GM18909 (cell line): ENCODE data around the gene DGKH.
"Not testable (repeated sequence)": the region's sequence is repeated elsewhere in the genome, so short reads cannot be mapped to it uniquely, and the experiment has no call there.

Experiments
- ATAC-seq: cut with Tn5 transposase; IDR thresholded peaks from one replicate; pipeline ENCODE4 v1.9.1; 2021; ENCODE audit warnings: mild to moderate bottlenecking; ENCODE audit not compliant: unreplicated experiment, poor library complexity

DGKH gene

DNA sequence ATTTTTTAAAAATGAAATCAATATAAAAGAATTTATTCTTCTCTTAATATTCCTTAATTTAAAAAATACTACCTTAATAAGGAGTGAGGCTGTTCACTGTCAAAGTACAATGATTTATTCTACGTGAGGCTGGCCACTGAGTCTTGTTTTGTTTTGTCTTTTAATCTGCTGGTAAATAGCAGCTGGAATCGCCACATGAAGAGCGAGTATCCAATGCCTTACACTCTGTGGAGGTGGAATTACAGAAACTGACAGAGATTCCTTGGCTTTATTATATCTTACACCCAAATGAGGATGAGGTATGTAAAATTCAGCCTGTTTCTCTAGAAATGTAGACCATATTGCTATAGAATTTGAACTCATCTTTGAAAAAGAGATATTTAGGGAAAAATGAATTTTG, 170.6 kb downstream of the DGKH start:
- no peak for ATAC-seq

DNA sequence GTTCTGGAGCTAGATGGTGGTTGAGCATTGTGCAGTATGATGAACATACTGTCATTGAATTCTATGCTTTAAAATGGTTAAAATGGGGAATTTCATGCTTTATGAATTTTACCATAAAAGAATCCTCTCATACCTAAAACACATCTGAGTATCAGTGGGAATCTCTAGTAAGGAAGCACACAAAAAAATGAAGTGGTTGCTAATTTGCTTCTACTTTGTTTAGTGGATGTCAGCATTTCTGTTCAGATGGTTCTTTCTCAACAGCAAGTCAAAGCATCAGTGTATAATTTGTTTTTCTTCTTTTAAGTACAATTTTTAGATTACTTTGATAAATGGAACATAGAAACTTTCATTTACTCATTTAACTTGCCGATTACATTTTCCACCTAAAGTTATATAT, 171.4 kb downstream of the DGKH start:
- ATAC-seq, result no peak

DNA sequence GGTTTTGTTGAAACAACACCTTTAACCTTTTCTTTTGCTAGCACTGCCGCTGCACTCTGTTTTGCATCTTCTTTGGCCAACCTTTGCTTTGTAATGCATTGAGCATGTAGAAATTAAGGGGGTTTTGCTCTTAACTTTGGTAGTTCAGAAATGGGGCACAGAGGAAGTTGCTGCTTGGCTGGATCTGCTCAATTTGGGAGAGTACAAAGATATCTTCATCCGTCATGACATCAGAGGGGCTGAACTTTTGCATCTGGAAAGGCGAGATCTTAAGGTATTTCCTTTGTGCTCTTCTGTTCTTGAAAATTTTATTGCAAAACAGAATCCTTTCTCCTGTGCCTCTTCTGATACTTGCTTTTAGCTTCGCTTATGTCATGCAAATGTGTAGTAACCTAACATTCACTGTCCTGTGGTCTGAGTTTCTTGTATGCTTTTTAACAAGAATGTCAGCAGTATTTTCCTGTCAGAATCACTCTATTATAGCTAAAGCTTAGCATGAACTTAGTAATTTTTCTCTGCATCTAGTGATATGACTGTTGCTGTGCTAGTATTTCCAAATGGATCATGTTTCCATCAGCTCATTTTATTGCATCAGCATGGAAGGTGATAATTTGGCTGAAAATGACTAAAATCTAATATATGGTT, 172.8 kb downstream of the DGKH start:
- ATAC-seq, result no peak

DNA sequence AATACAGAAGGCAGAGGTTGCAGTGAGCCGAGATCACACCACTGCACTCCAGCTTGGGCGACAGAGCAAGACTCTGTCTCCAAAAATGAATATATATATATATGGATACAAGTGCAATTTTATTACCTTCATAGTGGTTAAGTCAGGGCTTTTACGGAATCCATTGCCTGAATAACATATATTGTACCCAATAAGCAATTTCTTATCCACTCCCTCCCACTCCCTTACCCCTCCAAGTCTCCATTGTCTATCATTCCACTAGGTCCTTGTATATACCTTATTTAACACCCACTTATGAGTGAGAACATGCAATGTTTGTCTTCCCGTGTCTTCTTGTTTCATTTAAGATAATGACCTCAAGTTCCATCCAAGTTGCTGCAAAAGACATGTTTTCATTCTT, 175.2 kb downstream of the DGKH start:
- ATAC-seq, result no peak

DNA sequence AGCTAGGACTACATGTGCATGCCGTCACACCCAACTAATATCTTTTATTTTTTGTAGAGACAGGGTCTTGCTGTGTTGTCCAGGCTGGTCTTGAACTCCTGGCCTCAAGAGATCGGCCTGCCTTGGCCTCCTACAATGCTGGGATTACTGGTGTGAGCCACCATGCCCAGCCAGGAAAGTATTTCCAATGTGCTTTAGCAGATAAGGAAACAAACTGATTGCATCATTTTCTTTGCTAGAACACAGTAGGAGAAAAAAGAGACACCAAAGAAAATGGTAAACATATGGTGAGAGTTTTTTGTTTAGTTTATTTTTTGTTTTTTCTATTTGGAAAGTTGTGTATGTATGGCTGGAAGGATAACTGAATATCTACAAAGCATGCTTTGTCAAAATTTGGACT, 176.6 kb downstream of the DGKH start:
- ATAC-seq, result no peak

DNA sequence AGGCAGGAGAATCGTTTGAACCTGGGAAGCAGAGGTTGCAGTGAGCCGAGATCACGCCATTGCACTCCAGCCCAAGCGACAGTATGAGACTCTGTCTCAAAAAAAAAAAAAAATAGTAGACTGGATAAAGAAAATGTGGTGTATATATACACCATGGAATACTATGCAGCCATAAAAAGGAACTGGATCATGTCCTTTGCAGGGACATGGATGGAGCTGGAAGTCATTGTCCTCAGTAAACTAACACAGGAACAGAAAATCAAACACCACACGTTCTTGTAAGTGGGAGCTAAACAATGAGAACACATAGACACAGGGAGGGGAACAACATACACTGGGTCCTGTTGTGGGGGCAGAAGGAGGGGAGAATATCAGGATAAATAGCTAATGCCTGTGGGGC, 178.3 kb downstream of the DGKH start:
- not testable (repeated sequence) for ATAC-seq

DNA sequence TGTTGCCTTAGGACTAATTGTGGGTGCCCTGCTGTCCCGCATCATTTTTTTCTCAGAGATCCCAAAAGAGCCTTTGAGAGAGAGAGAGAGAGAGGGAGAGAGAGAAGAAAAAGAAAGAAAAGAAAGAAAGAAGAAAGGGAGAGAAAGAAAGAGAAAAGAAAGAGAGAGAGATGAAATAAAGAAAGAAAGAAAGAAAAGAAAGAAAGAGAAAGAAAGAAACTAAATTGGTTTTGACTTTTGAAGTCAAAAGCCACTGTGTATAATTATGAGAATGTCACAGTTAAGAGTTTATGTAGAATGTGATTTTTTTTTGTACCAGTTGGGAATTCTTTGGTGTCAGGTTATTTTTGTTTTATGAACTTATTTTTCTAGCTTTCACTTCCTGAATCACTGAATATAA, 180.1 kb downstream of the DGKH start:
- no peak for ATAC-seq

DNA sequence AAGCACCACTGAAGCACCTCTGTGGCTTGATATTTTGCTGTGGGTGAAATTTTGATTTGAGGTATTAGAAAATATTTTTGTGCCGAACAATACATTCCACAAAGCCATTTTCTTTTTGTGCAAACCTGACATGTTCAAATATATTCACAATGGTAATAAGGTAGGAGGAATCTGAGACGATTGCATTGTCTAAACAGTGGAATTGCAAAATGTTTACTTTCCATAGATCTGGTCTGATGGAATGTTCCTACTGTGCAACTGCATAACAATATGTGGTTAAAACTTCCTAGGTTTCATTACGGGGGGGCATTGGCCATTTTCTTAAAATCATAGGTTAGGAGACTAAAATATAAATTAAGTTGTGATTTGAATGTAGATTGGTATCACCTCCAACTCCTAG, 180.8 kb downstream of the DGKH start:
- ATAC-seq, result no peak

DNA sequence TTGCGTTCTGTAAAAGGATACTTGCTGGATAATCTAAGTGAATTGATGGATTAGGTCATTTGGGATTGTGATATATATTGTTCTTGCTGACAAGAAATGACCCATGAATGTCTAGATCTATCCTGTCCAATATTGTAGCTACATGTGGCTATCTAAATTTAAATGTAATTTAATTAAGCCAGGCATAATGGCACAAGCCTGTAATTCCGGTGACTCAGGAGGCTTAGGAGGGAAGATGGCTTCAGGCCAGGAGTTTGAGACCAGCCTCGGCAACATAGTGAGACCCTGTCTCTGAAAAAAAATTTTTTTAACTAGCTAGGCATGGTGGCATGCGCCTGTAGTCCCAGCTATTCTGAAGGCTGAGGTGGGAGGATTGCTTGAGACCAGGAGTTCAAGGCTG, 184.2 kb downstream of the DGKH start:
- ATAC-seq, result no peak

DNA sequence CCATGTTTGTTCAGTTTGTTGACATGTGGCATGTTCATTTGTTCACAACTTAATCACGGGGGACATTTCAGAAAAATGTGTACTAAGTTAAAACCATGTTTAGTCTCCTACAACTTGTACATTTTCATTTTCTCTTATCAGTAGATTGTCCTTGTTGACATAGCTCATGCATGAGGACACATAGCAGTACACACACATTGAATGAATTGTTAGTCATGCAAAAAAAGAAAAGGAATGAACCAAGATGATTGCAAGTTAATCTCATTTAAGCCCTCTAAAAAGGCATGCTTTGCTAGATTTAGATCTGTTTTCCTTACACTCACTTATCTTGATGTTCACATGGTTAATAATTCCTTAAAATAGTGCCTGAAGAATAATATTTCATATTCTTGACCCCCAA, 185.3 kb downstream of the DGKH start:
- ATAC-seq, result no peak

DNA sequence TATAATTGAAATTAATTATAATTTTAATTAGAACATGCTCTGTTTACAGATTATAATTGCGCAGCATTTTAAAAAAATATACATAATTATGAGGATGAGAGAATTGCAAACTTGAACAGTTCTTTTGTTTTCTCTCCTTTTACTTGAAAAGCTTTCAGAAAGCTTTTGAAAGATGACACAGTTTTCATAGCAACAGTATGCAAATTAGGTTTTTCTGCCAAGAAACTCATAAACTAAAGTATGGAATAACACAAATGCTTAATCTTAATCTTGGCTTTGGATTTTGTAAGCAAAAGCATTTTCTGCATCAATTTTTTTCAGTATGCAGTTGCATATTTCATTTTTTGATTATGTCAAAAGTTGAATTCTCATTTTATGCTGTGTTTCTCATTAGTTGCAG, 190.7 kb downstream of the DGKH start:
- ATAC-seq, result no peak

DNA sequence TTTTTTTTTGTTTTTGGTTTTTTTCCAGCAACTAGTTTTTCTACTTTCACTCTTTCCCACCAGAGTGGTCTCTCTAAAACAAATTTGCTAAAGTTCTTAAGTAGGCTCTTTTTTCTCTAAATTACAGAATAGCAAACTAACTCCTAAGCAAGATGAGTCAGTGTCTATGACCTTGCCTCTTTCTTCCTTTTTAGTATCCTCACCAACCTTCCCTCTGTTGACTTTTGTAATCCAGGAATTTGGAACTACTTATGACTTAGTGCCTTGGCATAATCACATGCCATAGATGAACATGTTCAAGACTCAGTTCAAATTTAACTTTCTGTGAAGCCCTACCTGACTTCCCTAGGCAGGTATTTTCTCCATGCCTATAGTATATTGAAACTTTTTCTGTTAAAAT, 191.2 kb downstream of the DGKH start:
- ATAC-seq, result no peak

DNA sequence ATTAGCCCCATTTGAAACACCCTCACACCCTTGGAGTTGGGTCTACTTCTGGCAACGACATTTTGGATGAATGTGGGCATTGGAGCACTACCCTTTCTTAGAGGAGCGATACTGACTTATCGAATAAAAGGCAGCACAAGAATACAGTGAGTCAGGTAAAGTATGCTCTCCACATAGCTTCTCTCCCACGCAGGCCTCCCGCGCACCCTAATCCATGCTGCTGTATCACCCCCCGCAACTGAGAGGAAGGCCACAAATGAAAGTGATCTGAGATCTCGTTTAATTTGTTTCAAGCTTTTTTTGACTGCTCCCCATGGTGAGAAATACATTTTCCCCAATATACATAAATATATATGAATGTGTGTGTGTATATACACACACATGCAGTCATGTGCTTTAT, 198.1 kb downstream of the DGKH start:
- ATAC-seq, result no peak

DNA sequence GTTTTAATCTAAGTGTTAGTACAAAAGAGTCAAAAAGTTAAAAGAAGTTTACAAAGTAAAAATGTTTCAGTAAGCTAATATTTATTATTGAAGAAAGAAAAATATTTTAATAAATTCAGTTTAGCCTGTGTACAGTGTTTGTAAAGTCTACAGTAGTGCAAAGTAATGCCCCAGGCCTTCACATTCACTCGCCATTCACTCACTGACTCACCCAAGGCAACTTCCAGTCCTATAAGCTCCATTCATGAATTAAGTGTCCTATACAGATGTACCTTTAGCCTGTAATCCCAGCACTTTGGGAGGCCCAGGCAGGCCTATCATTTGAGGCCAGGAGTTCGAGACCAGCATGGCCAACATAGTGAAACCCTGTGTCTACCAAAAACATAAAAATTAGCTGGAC, 199.4 kb downstream of the DGKH start:
- no peak for ATAC-seq

DNA sequence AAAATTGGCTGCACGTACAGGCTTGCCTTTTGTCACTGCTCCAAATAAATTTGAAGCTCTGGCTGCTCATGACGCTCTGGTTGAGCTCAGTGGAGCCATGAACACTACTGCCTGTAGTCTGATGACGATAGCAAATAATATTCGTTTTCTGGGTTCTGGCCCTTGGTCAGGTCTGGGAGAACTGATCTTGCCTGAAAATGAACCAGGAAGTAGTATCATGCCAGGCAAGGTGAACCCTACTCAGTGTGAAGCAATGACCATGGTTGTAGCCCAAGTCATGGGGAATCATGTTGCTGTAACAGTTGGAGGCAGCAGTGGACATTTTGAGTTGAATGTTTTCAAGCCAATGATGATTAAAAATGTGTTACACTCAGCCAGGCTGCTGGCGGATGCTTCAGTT, 207.4 kb downstream of the DGKH start:
- no peak for ATAC-seq

DNA sequence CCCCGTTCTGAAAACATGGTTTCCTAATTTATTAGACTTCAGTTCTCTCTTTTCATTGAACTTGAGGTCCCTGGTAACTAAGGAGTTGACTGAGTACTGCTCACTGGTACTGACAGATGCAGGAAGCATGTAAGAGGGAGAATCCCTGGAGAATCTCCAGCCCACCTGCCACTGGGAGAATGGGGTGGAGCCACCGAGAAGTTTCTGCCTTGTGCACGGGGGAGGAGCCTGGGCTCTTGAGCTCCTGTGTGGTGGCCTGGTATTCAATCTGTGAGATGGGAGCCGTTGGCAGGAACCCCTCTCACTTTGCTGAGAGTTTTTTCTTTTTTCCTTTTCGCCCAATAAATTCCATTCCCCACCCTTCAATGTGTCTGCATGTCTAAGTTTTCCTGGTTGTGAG, 210.3 kb downstream of the DGKH start:
- ATAC-seq, result no peak

DNA sequence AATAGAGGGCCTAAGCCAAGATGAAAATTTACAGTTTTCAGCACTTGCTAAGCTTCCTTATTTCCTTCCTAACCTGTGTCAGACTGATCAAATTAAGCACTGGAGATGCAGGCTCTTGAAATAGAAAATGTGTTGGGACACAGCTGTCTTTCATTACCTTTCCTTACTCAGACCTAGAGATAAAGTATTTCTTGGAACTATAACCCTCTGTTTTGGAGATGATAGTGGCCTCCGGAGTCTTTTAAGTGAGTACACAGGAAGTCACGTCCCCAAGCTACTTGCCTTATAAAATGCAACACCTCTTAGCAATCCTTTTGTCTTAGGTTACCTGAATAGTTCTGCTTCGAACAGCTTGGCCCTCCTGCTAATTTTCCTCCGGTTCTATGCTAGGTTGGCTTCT, 211.1 kb downstream of the DGKH start:
- ATAC-seq, result no peak

DNA sequence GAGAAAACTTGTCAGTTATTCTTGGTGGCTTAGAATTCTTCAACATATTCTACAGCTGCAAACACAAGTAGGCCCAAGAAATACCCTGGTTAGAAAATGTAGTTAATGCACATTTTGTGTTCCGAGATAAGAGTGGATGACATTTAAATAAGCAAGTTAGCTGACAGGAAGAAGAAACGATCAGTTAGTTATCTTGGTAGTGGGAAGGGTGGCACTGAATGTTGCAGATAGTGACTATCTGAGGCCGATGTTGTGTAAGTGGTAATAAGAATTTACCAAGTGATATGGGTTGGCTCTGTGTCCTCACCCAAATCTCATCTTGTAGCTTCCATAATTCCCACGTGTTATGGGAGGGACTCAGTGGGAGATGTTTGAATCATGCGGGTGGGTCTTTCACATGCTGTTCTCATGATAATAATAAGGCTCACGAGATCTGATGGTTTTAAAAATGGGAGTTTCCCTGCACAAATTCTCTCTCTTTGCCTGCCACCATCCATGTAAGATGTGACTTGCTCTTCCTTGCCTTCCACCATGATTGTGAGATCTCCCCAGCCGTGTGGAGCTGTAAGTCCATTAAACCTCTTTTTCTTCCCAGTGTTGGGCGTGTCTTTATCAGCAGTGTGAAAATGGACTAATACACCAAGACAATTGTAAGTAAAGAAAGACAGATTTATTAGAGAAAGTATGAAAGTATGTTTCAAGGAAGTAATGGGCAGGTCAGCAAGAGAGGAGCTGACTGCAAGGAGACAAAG, 212.6 kb downstream of the DGKH start:
- ATAC-seq, result no peak

DNA sequence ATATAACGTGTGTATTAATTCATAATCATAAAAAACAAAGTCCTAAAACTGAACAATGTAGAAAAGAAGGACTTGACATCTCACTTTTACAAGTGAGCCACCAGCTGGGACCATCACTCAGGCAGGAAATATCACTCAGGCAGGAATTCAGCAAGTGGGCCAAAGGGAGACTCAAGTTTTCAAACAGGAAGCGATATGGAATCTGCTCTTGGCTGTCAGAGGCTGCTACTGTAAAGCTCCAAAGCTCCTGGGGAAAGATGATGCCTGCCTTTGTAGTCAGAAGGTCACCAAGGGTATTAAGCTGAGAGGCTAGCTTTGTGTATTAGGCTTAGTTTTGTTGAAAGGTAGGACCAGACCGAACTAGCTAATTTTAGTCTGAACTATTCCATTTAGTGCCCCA, 218.0 kb downstream of the DGKH start:
- no peak for ATAC-seq

DNA sequence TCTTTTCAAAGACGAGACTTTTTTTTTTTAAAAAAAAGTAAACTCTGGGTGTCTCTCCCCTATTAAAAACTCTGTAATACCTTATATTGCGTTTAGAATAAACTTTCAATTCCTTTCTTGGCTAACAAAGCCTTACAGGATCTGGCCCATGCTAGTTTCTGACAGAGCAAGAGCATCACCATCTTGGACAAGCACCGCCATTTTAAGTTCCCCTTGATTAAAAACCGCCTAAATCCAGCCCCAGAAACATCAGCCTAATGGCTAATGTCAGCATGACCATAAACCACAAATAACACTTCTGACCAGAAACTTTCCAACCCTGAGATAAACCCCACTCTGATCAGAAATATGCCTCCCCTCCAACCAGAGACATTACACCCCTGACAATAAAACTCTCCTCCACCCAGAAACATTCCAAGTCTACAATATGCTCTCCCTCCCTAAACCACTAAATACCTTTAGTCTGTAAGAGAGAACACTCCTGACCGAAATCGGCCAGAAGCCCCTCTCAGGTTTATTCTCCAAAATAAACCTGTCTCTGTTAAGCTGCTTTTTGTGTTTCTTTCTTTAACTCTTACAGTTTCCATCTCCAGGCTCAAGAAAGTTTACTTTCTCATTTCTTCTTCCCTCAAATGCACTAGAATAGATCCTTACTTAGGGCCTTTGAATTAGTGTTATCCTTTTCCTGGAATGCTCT, 221.9 kb downstream of the DGKH start:
- no peak for ATAC-seq

DNA sequence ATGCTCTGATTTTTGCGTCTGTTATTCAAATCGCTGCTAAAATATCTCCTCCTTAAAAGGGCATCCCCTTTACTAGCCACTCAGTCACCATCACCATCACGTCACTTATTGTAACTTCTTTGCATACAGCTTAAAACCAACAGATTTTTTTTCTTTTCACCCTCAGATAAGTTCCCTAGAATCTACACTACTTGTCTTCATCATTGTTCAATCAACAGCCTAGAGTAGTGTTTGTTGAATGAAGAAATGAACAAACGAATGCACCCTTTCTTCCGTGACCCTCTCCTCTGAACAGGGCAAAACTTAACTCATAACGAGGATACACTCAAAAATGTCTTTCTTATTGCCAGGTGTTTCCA, 222.4 kb downstream of the DGKH start:
- no peak for ATAC-seq
